Mammary epithelial cell (primary cell): ENCODE measurements around the gene TMEM219.
"Not testable (repeated sequence)": the region's sequence is repeated elsewhere in the genome, so short reads cannot be mapped to it uniquely, and the experiment has no call there.

Source experiments
- CTCF ChIP-seq, 2 donors: IDR thresholded peaks in 1 of 2; conservative IDR thresholded peaks in 1 of 2; 2 replicates each; pipeline ENCODE4 v1.5.1; 2011 to 2012; ENCODE audit warnings: inconsistent platforms in 2 of 2, low read length in 2 of 2, mild to moderate bottlenecking in 2 of 2, control low read depth in 1 of 2, low read depth in 1 of 2; ENCODE audit not compliant: insufficient read depth in 1 of 2; ENCODE audit errors: extremely low read depth in 1 of 2
- EZH2 ChIP-seq: IDR thresholded peaks from 2 replicates; pipeline ENCODE4 v1.6.1; 2012; ENCODE audit warnings: low read length, inconsistent platforms, borderline replicate concordance

GRCh38 chr16:30015450-30015849 is 53.6 kb downstream of the TMEM219 start:
- TF ChIP-seq CTCF (conservative IDR thresholded peaks at IDR 0.05 in 1 of 2, IDR thresholded peaks at IDR 0.05 in 1 of 2; ENCODE audit: extremely low read depth in 1 of 2, insufficient read depth in 1 of 2, low read depth in 1 of 2, low read length in 2 of 2); EZH2: not testable (repeated sequence)
